Common myeloid progenitor, CD34-positive (primary cell): Measurements from ENCODE around the gene AQP5.

Experiments used
- CTCF ChIA-PET: fragments of 350-600 bp; sonication (Branson Sonifier 250); formaldehyde crosslinking; loops from one replicate; lab custom pipeline; 2021; ENCODE audit warnings: antibody characterized with exemption; lab: Charles Lee
- POLR2A ChIA-PET: fragments of 350-600 bp; sonication (Branson Sonifier 250); formaldehyde crosslinking; loops from one replicate; lab custom pipeline; 2021; ENCODE audit warnings: antibody characterized with exemption; lab: Charles Lee
- DNase-seq, 3 donors: peaks; one replicate each; pipeline versions ENCODE4 v3.0.0 to v3.0.0-alpha.2; 2013
- H3K27ac ChIP-seq, 2 experiments: 1 replicate in 1 of 2; 2 replicates in 1 of 2; pipeline ENCODE4 v1.7.0; 2013; ENCODE audit warnings: inconsistent platforms in 2 of 2, low read length in 2 of 2, mild to moderate bottlenecking in 2 of 2, low read depth in 1 of 2, moderate library complexity in 1 of 2; ENCODE audit not compliant: severe bottlenecking in 2 of 2, insufficient read depth in 1 of 2, poor library complexity in 1 of 2
- H3K27me3 ChIP-seq, 5 experiments: replicated peaks in 2 of 5; 1 replicate in 3 of 5; 2 replicates in 2 of 5; pipeline versions ENCODE4 v1.6.1 to v1.7.0; 2013; ENCODE audit warnings: low read length in 4 of 5, mild to moderate bottlenecking in 2 of 5, moderate library complexity in 2 of 5, inconsistent platforms in 1 of 5; ENCODE audit not compliant: insufficient read depth in 5 of 5, control insufficient read depth in 4 of 5
- H3K36me3 ChIP-seq, 4 experiments: 1 replicate in 2 of 4; 2 replicates in 2 of 4; pipeline versions ENCODE4 v1.6.1 to v1.7.0; 2013; ENCODE audit warnings: low read length in 3 of 4, control low read depth in 1 of 4, mild to moderate bottlenecking in 1 of 4; ENCODE audit not compliant: control insufficient read depth in 4 of 4, insufficient read depth in 4 of 4
- H3K4me1 ChIP-seq, 4 experiments: 1 replicate in 3 of 4; 2 replicates in 1 of 4; pipeline versions ENCODE4 v1.6.1 to v1.7.1; 2013; ENCODE audit warnings: low read length in 3 of 4, mild to moderate bottlenecking in 3 of 4, control low read depth in 1 of 4, inconsistent platforms in 1 of 4, moderate library complexity in 1 of 4; ENCODE audit not compliant: control insufficient read depth in 4 of 4, insufficient read depth in 4 of 4; ENCODE audit errors: control extremely low read depth in 1 of 4
- H3K4me3 ChIP-seq, 7 experiments: 1 replicate in 4 of 7; 2 replicates in 3 of 7; pipeline versions ENCODE4 v1.5.1 to v1.7.0; 2013; ENCODE audit warnings: mild to moderate bottlenecking in 7 of 7, low read length in 6 of 7, moderate library complexity in 6 of 7, inconsistent platforms in 2 of 7, low read depth in 2 of 7, control low read depth in 1 of 7; ENCODE audit not compliant: insufficient read depth in 4 of 7, control insufficient read depth in 1 of 7; ENCODE audit errors: extremely low read depth in 1 of 7
- H3K9me3 ChIP-seq, 5 experiments: 1 replicate in 4 of 5; 2 replicates in 1 of 5; pipeline versions ENCODE4 v1.6.1 to v1.7.1; 2013; ENCODE audit warnings: low read length in 4 of 5, mild to moderate bottlenecking in 2 of 5, inconsistent platforms in 1 of 5, low read depth in 1 of 5, moderate library complexity in 1 of 5; ENCODE audit not compliant: control insufficient read depth in 4 of 5, insufficient read depth in 2 of 5; ENCODE audit errors: control extremely low read depth in 1 of 5
- WGBS: methylation state at CpG from one replicate; pipeline ENCODE4 v1.1.5; 2013; ENCODE audit not compliant: insufficient coverage; 5-methylcytosine and 5-hydroxymethylcytosine counted together

Gene AQP5

DNA sequence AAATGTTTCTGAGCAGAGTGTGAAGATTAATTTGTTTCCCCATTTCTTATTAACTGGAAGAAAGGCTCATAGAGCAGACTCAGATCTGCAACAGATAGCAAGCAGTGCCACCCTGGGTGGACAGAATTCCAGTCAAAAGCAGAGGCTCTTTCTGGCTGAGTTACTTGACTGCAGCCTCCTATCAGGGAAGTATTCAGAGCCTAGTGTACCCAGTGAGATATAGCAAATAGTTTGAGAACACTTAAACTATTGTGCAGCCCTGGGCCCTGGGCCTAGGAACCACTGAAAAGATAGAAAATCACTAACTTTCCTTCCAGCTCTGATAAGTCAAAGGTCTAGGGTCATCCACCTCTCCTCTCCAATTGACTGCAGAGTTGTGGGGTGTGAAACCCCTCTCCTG, 22.4 kb upstream of the AQP5 start:
- ChIA-PET CTCF (interaction anchor here (0.8 kb wide), 1 partner anchor 515 kb away, joined by 3 read pairs; no protein-coding TSS in a partner anchor), POLR2A (no interaction called here)
- DNase-seq = no peak
- no peaks in the 10 kb centered on the region for H3K9me3 ChIP-seq
- H3K27me3 ChIP-seq = peaks cover 0 to 15% (median 6%) of the 10 kb centered on the region in 5 experiments
- no peak overlapping the region for H3K4me3 ChIP-seq
- H3K36me3 ChIP-seq = no peaks in the 10 kb centered on the region
- H3K4me1 ChIP-seq = peaks cover 0 to 2% (median 0%) of the 10 kb centered on the region in 4 experiments
- no peak overlapping the region for H3K27ac ChIP-seq

DNA sequence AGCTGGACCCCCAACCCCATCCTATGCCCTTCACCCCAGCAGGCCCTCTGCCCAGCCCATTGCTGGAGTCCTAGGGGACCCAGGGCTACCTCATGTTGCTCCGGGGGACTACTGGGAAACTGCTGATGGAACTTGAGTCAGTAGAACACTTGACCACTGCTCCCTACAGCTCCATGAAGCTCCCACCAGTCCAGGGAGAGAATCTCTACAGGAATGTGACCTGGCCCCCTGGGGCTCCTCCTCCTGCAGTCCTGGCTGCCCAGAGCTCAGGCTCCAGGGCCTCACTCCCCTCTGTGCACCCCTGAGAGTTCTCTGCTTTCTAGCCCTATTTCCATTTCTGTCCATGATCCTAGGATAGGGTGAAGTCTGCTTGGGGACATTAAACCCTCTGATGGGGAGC, 22.0 kb upstream of the AQP5 start:
- ChIA-PET CTCF (interaction anchor here (0.8 kb wide), 1 partner anchor 515 kb away, joined by 3 read pairs; no protein-coding TSS in a partner anchor), POLR2A (no interaction called here)
- Histone ChIP-seq H3K9me3 (no peaks in the 10 kb centered on the region), H3K4me3 (no peak overlapping the region), H3K27ac (no peak overlapping the region), H3K4me1 (peaks cover 0 to 2% (median 0%) of the 10 kb centered on the region in 4 experiments), H3K27me3 (peaks cover 0 to 15% (median 7%) of the 10 kb centered on the region in 5 experiments), H3K36me3 (no peaks in the 10 kb centered on the region)
- WGBS = no CpG with 5 or more reads among the region's 1 CpG
- DNase-seq = no peak

DNA sequence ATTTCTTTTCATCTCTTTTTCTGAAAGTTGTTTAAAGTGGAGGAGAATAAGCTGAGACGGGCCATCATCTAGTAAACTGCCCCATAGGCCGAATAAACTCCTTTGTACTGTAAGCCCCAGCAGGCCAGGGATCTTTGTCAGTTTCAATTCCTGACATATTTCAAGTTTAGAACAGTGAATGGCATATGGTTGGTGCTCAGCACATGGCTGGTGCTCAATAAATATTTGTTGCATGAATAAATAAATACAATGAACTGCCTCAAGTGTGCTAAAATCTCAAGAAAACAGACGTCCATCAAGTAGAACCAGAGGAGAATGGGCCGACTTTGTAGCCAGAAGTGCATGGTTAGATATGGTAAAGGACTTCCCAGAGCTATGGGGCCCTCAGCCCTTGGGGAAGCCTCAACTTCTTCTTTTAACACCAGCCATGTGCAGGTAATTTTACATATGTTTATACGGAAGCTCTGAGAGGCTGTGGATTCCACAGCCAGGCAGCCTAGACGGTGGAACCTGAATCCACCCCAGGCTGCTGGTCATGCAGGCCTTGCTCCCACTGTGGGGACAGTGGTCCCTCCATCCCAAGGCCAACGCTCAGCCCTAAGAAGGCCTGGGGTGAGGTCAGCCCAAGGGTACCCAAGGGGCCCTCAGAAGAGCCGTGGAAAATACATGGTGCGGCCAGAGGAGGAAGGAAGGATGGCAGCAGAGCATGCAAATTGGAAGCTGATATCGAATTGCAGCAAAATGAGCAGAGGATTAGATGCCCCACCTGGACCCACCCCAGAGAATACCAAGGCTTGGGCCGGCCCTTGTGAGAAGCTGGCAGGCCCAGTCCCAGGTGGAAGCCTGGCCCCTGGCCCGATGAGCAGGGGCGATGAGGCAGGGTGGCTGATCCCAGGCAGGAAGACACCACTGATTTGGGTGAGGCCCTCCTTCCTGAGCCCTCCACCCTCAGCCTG, 19.8 kb upstream of the AQP5 start:
- Histone ChIP-seq H3K36me3 (no peaks in the 10 kb centered on the region), H3K4me3 (no peak overlapping the region), H3K27me3 (peaks cover 0 to 33% (median 12%) of the 10 kb centered on the region in 5 experiments), H3K27ac (no peak overlapping the region), H3K4me1 (peaks cover 2 to 6% (median 3%) of the 10 kb centered on the region in 4 experiments), H3K9me3 (no peaks in the 10 kb centered on the region)
- 94% methylated on average over 11 of the region's 13 CpGs for WGBS
- ChIA-PET CTCF (interaction anchor here (0.8 to 2.5 kb wide), 6 partner anchors 9 to 75 kb away, joined by 3 to 9 read pairs (median 4); partner anchors contain the start of gene AQP5), POLR2A (no interaction called here)
- no peak for DNase-seq

DNA sequence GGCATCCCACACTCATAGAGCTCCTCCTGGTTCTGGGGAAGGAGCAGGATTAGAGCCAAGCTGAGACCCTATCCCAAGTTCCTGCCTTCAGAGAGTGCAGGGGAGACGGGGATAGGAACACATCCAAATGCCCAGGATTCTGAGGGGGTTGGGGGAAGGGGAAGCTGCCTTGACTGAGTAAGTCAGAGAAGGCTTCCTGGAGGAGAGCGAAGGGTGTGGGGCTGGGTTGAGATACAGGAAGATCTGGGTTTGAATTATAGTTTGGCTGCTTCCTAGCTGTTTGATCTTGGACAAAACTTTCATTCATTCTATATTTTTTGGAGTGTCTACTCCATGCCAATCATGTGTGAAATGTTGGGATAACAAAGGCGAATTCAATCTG, 19.2 kb upstream of the AQP5 start:
- 100% methylated on average over 3 of the region's 3 CpGs for WGBS
- CTCF ChIA-PET = interaction anchor here (0.8 to 2.5 kb wide), 7 partner anchors 10 to 76 kb away, joined by 3 to 9 read pairs (median 4); partner anchors contain the start of gene AQP5
- no peak for DNase-seq
- H3K27me3 ChIP-seq = peaks cover 0 to 34% (median 13%) of the 10 kb centered on the region in 5 experiments
- H3K4me3 ChIP-seq = no peak overlapping the region
- no peaks in the 10 kb centered on the region for H3K9me3 ChIP-seq
- peaks cover 2 to 6% (median 3%) of the 10 kb centered on the region in 4 experiments for H3K4me1 ChIP-seq
- POLR2A ChIA-PET = no interaction called here
- no peak overlapping the region for H3K27ac ChIP-seq
- no peaks in the 10 kb centered on the region for H3K36me3 ChIP-seq

GRCh38 chr12:49942921-49943624, 18.6 kb upstream of the AQP5 start:
- H3K36me3 ChIP-seq = no peaks in the 10 kb centered on the region
- H3K27me3 ChIP-seq = peaks cover 0 to 40% (median 16%) of the 10 kb centered on the region in 5 experiments
- H3K9me3 ChIP-seq = no peaks in the 10 kb centered on the region
- no peak for DNase-seq
- H3K4me1 ChIP-seq = peaks cover 2 to 6% (median 3%) of the 10 kb centered on the region in 4 experiments
- POLR2A ChIA-PET = no interaction called here
- H3K4me3 ChIP-seq = no peak overlapping the region
- no peak overlapping the region for H3K27ac ChIP-seq
- WGBS = 91% methylated on average over 14 of the region's 14 CpGs
- CTCF ChIA-PET = interaction anchor here (0.7 to 2.5 kb wide), 10 partner anchors 11 to 76 kb away, joined by 3 to 9 read pairs (median 4); partner anchors contain the start of gene AQP5

GRCh38 chr12:49943625-49943960, 18.1 kb upstream of the AQP5 start:
- H3K27ac ChIP-seq = no peak overlapping the region
- no peak overlapping the region for H3K4me3 ChIP-seq
- H3K36me3 ChIP-seq = no peaks in the 10 kb centered on the region
- H3K9me3 ChIP-seq = no peaks in the 10 kb centered on the region
- DNase-seq = no peak
- H3K27me3 ChIP-seq = peaks cover 0 to 45% (median 17%) of the 10 kb centered on the region in 5 experiments
- POLR2A ChIA-PET = no interaction called here
- H3K4me1 ChIP-seq = peaks cover 2 to 6% (median 3%) of the 10 kb centered on the region in 4 experiments
- CTCF ChIA-PET = interaction anchor here (0.7 to 2.5 kb wide), 7 partner anchors 12 to 77 kb away, joined by 3 to 9 read pairs (median 4); no protein-coding TSS in a partner anchor
- 100% methylated on average over 1 of the region's 1 CpG for WGBS
